Endothelial cell of umbilical vein (primary cell): ENCODE results near the gene TPR. TPM values are rescaled to one million over a fixed set of nuclear protein-coding genes. Genes with fewer than 3 reads are reported as not detected.

Experiments
- BruUV-seq: library from RNA; stranded (reverse); fragments of 400-500 nt; replicated peaks from 2 replicates; lab custom pipeline; 2021; lab: Mats Ljungman, UMichigan
- CTCF ChIA-PET: fragments of 300-600, 350-600 bp; sonication (Branson Sonifier 250); formaldehyde crosslinking; loops from one replicate; lab custom pipeline; 2021; ENCODE audit warnings: antibody characterized with exemption, inconsistent platforms; lab: Charles Lee
- POLR2A ChIA-PET: fragments of 300-600, 350-600 bp; sonication (Branson Sonifier 250); formaldehyde crosslinking; loops from one replicate; lab custom pipeline; 2021; ENCODE audit warnings: antibody characterized with exemption, inconsistent platforms; lab: Charles Lee
- DNase-seq: peaks from one replicate; pipeline ENCODE4 v3.0.0-alpha.2; 2011; ENCODE audit warnings: low read depth, low spot score
- FAIRE-seq: peaks from 2 replicates; lab custom pipeline; 2011; peaks lifted over from hg19 to GRCh38; lab: Jason Lieb, UNC
- H2AFZ ChIP-seq: 2 replicates; pipeline ENCODE4 v1.6.0; 2012; ENCODE audit warnings: low read depth, low read length, control low read depth, inconsistent platforms
- H3K27ac ChIP-seq: 2 replicates; pipeline ENCODE4 v1.5.1; 2011; ENCODE audit warnings: low read depth, mild to moderate bottlenecking, control low read depth, low read length, moderate library complexity; ENCODE audit not compliant: insufficient read depth
- H3K27me3 ChIP-seq, 2 experiments: 2 replicates each; pipeline versions ENCODE4 v1.6.0 to v1.6.1; 2011; ENCODE audit warnings: low read length in 2 of 2, mixed read lengths in 1 of 2; ENCODE audit not compliant: control insufficient read depth in 2 of 2, insufficient read depth in 2 of 2
- H3K36me3 ChIP-seq, 2 experiments: 2 replicates in 1 of 2; 3 replicates in 1 of 2; pipeline ENCODE4 v1.5.1; 2011; ENCODE audit warnings: low read length in 2 of 2, mild to moderate bottlenecking in 1 of 2, moderate library complexity in 1 of 2; ENCODE audit not compliant: control insufficient read depth in 2 of 2, insufficient read depth in 2 of 2; ENCODE audit errors: extremely low read depth in 1 of 2
- H3K4me1 ChIP-seq: 3 replicates; pipeline ENCODE4 v1.5.1; 2011; ENCODE audit warnings: mild to moderate bottlenecking, low read length; ENCODE audit not compliant: control insufficient read depth, insufficient read depth; ENCODE audit errors: extremely low read depth
- H3K4me2 ChIP-seq: 2 replicates; pipeline ENCODE4 v1.6.1; 2011; ENCODE audit warnings: low read length, control low read depth, mixed read lengths; ENCODE audit not compliant: insufficient read depth
- H3K4me3 ChIP-seq, 3 experiments: fragments of 200-600 bp in 1 of 3; sonication (generic), shearing (Covaris generic) in 1 of 3; replicated peaks in 1 of 3; 2 replicates each; pipeline ENCODE4 v1.5.1; 2011 to 2016; ENCODE audit warnings: control low read depth in 3 of 3, low read length in 3 of 3, mild to moderate bottlenecking in 2 of 3, inconsistent platforms in 1 of 3, low read depth in 1 of 3, moderate library complexity in 1 of 3; ENCODE audit not compliant: insufficient read depth in 1 of 3
- H3K79me2 ChIP-seq: 2 replicates; pipeline ENCODE4 v1.6.0; 2012; ENCODE audit warnings: low read length, inconsistent platforms; ENCODE audit not compliant: control insufficient read depth, insufficient read depth
- H3K9ac ChIP-seq: replicated peaks from 2 replicates; pipeline ENCODE3; 2011; ENCODE audit warnings: low read length, control low read depth; ENCODE audit not compliant: insufficient read depth; ENCODE audit errors: extremely low read depth
- H3K9me1 ChIP-seq: replicated peaks from 3 replicates; pipeline ENCODE4 v1.6.0; 2011; ENCODE audit warnings: mild to moderate bottlenecking, low read length; ENCODE audit not compliant: control insufficient read depth, insufficient read depth; ENCODE audit errors: extremely low read depth
- H3K9me3 ChIP-seq: replicated peaks from 2 replicates; pipeline ENCODE4 v1.5.1; 2012; ENCODE audit warnings: low read length, inconsistent platforms; ENCODE audit not compliant: control insufficient read depth, insufficient read depth
- H4K20me1 ChIP-seq: replicated peaks from 2 replicates; pipeline ENCODE3; 2011; ENCODE audit warnings: mild to moderate bottlenecking, low read length; ENCODE audit not compliant: control insufficient read depth, insufficient read depth; ENCODE audit errors: extremely low read depth
- CTCF ChIP-seq, 2 donors: IDR thresholded peaks; 1 replicate in 1 of 2; 2 replicates in 1 of 2; pipeline ENCODE4 v1.5.1; 2011; ENCODE audit warnings: low read length in 2 of 2, mild to moderate bottlenecking in 2 of 2, moderate library complexity in 2 of 2, control low read depth in 1 of 2, inconsistent platforms in 1 of 2, low read depth in 1 of 2; ENCODE audit not compliant: insufficient read depth in 1 of 2; ENCODE audit errors: extremely low read depth in 1 of 2
- EZH2 ChIP-seq: IDR thresholded peaks from 2 replicates; pipeline ENCODE4 v1.6.1; 2012; ENCODE audit warnings: borderline replicate concordance, low read depth, mild to moderate bottlenecking, moderate library complexity, low read length, inconsistent platforms; ENCODE audit not compliant: severe bottlenecking
- FOS ChIP-seq: IDR thresholded peaks from 2 replicates; pipeline ENCODE4 v1.6.1; 2011; ENCODE audit warnings: mild to moderate bottlenecking, low read length, moderate library complexity, borderline replicate concordance; ENCODE audit not compliant: insufficient read depth
- GATA2 ChIP-seq: IDR thresholded peaks from 2 replicates; pipeline ENCODE4 v1.7.0; 2011; ENCODE audit warnings: low read depth, mild to moderate bottlenecking, moderate library complexity, mixed read lengths, low read length; ENCODE audit not compliant: insufficient read length, insufficient read depth
- JUN ChIP-seq: IDR thresholded peaks from 2 replicates; pipeline ENCODE4 v1.6.1; 2011; ENCODE audit warnings: borderline replicate concordance, low read depth; ENCODE audit not compliant: insufficient read length, insufficient read depth
- MYC ChIP-seq: IDR thresholded peaks from one replicate; pipeline ENCODE4 v1.6.1; 2011; ENCODE audit warnings: mild to moderate bottlenecking, low read depth, low read length
- POLR2A ChIP-seq: IDR thresholded peaks from 2 replicates; pipeline ENCODE4 v1.6.1; 2012; ENCODE audit warnings: low read depth, mild to moderate bottlenecking, control low read depth, low read length
- POLR2AphosphoS5 ChIP-seq: IDR thresholded peaks from 2 replicates; pipeline ENCODE4 v1.6.1; 2012; ENCODE audit warnings: low read depth, mild to moderate bottlenecking, control low read depth, low read length, moderate library complexity; ENCODE audit not compliant: insufficient read depth
- dilution Hi-C: fragments of 300-500 bp; cut with MboI; formaldehyde crosslinking; loops from one replicate; pipeline ENCODE4 v1.15.0; 2019; ENCODE audit warnings: low sequenced_read_pairs; ENCODE audit not compliant: extremely low pct_ligation_motif_present
- intact Hi-C: fragments of 100-400 bp; cut with micrococcal nuclease; formaldehyde crosslinking; loops from one replicate; pipeline ENCODE4 v1.10.0; 2022
- polyA plus RNA-seq, 4 experiments: library from polyadenylated mRNA; depleted of rRNA in 3 of 4; stranded (reverse) in 3 of 4; unstranded in 1 of 4; fragments of >200 nt; gene quantifications; 2 replicates each; pipeline versions ENCODE4 v1.2.1 to v1.2.3, GENCODE V29; 2011 to 2012; ENCODE audit warnings: missing spikeins in 1 of 4
- total RNA-seq: library from RNA; stranded (reverse); gene quantifications from 2 replicates; pipeline ENCODE4 v1.2.3, GENCODE V29; 2021
- TF ChIP-seq, protein P1 (sequence below): IDR thresholded peaks from 2 replicates; pipeline ENCODE4 v1.6.1; 2011; ENCODE audit not compliant: insufficient read depth, insufficient read length

Gene TPR
- total and polyA plus RNA-seq, 2 donors (not counting 3 experiments of a cell fraction or from before 2014, with no cell fraction given) = 49.4 to 118 TPM

DNA sequence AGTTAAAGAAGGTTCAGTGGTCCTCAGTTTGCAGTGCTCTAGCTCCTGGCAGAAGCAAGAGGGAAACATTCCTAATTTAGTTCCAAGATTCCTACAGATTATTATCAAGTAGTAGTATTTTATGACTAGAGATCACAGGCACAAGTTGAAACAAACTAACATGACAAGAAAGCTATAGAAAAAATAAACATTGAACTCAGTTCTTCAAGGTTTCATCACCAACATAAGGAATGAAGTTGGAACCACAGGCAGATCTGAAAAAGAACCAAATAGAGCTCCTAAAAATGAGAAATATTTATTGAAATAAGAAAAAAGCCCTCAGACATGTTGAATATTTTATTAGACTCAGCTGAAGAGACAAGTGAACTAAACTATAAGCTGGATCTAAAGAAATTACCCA, 45.3 kb upstream of the TPR start:
- intact Hi-C loops (no loop called here), dilution Hi-C loops (no loop called here)
- H3K4me1 ChIP-seq = no peaks in the 10 kb centered on the region
- no peak overlapping the region for H3K4me3 ChIP-seq
- POLR2A ChIA-PET = no interaction called here
- no peak overlapping the region for H2AFZ ChIP-seq
- H3K4me2 ChIP-seq = no peak overlapping the region
- no peak overlapping the region for H3K9ac ChIP-seq
- H3K9me3 ChIP-seq = no peaks in the 10 kb centered on the region
- DNase-seq (no peak), FAIRE-seq (no peak)
- H3K79me2 ChIP-seq = no peaks in the 10 kb centered on the region
- no peaks in the 10 kb centered on the region for H4K20me1 ChIP-seq
- BruUV-seq = no TSS peak
- peaks cover 2 to 5% of the 10 kb centered on the region in 2 experiments for H3K36me3 ChIP-seq
- no peaks in the 10 kb centered on the region for H3K27me3 ChIP-seq
- TF ChIP-seq CTCF (IDR thresholded peaks at IDR 0.05; ENCODE audit: extremely low read depth in 1 of 2, insufficient read depth in 1 of 2, low read depth in 1 of 2, low read length in 2 of 2) = no peak
- TF ChIP-seq FOS = no peak
- no peak for TF ChIP-seq JUN
- TF ChIP-seq, protein P1, sequence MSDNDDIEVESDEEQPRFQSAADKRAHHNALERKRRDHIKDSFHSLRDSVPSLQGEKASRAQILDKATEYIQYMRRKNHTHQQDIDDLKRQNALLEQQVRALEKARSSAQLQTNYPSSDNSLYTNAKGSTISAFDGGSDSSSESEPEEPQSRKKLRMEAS = no peak
- no peak for TF ChIP-seq MYC
- no peak for TF ChIP-seq EZH2
- TF ChIP-seq GATA2 = no peak
- TF ChIP-seq POLR2A = no peak
- no peak for TF ChIP-seq POLR2AphosphoS5
- H3K9me1 ChIP-seq = no peaks in the 10 kb centered on the region
- CTCF ChIA-PET = interaction anchor here (0.6 to 1.4 kb wide), 4 partner anchors 16 to 566 kb away, joined by 3 to 4 read pairs (median 4); no protein-coding TSS in a partner anchor
- no peak overlapping the region for H3K27ac ChIP-seq
